AG08395 (cell line): ENCODE measurements around the gene SPATA21.

Experiments
- DNase-seq: peaks from one replicate; pipeline ENCODE4 v3.0.0; 2012; ENCODE audit warnings: mixed read lengths, low spot score

The SPATA21 gene

DNA sequence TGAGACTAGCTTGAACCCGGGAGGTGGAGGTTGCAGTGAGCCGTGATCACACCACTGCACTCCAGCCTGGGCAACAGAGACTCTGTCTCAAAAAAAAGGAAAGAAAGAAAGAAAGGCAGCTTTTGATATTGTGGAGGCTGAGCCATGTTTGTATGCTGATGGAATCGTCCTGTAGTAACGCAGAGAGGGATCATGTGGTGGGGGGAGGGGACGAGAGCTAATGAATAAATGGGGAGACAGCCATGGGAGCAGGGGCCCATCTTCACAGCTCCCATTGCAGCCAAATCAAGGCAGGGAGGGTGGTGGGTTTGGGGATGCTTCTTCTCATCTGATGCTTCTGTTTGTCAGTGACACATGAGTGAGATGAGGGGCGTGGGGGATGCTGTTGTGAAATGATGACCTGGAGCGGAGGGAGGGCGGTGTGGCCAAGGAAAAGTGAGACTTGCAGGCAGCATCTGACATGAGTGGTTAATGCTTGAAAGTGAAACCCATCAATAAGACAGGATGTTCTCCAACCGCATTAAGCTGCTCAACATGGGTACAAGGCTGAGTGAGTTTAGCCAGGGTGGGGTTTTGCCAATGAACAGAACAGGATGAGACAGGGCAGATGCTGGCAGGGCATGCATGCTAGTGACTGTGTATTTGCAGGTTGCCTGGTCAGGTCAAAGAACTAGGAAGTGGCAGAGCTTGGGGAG is 16.7 kb downstream of the SPATA21 start:
- DNase-seq = no peak

DNA sequence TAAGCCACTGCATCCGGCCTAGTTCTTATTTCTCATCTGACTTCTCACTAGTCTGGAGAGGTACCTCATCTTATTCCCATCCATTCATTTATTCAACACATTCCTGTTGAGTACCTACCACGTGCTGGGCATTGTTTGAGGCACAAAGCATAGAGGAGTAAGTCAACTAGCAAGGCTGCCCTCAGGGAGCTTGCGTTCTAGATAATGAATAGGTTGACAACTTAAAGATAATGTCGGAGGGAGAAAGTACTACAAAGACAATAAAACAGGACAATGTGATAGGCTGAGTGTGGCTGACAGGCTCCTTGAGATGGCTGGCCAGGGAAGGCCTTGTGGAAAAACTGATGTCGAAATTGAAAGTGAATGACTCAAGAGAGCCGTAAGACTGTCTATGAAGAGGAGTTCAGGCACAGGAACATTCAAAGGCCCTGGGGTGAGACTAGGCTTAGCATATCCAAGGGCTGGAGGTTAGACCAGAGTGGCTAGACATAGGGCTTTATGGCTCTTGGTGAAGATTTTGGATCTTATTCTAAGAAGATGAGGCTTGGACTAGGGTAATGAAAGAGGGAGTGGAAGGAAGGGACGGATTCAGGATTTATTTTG is 18.3 kb downstream of the SPATA21 start:
- DNase-seq = no peak

- no peak for DNase-seq
These were observed 24.0 kb downstream of the SPATA21 start for GRCh38 chr1:16413191-16413590.

- DNase-seq = no peak
These were observed 26.4 kb downstream of the SPATA21 start for GRCh38 chr1:16410803-16411202.

GRCh38 chr1:16409536-16410152 is 27.6 kb downstream of the SPATA21 start:
- no peak for DNase-seq

- no peak for DNase-seq
These were observed 30.4 kb downstream of the SPATA21 start for GRCh38 chr1:16406868-16407267.

GRCh38 chr1:16405441-16405840 is 31.8 kb downstream of the SPATA21 start:
- DNase-seq = no peak

- no peak for DNase-seq
These were observed 34.5 kb downstream of the SPATA21 start for GRCh38 chr1:16402742-16403141.

GRCh38 chr1:16398371-16398953 is 38.8 kb downstream of the SPATA21 start:
- DNase-seq = no peak

DNA sequence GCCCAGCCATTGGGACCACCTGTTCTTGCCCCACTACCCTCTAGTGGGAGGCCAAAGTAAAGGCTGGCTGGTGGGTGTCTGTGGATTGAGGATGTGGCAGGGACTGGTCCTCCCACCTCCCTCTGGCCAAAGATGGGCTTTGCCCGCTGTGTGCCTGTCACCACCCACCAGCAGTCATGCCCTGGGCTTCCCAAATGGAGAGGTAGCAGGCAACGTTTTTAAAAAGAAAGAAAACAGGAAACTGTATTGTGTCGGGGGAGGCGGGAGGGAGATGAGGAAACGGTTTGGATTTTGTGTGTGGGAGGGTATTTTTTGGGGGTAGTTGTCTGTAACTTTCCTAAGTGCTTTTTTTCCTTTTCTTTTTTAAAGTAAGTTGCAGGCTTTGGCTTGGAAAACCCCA is 40.1 kb downstream of the SPATA21 start:
- DNase-seq = no peak

DNA sequence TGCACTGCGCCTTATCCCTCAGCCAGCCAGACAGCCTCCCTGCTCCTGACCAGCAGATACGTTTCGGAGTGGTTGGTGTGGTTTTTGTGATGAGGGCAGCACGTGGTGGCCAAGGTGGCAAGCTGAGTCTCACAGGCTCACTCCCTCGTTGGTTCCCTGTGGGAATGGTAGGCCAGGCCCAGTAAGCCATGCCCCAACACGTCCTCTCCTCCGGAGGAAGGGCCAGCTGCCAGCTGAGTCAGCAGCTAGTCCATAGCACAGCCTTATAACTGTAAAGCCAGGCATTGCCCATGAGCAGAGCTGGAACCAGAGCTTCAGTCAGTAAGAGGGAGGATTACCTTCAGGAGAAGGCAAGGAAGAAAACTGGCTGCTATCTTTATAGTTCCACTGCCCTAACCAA is 40.6 kb downstream of the SPATA21 start:
- peak; percentile 84 for DNase-seq

DNA sequence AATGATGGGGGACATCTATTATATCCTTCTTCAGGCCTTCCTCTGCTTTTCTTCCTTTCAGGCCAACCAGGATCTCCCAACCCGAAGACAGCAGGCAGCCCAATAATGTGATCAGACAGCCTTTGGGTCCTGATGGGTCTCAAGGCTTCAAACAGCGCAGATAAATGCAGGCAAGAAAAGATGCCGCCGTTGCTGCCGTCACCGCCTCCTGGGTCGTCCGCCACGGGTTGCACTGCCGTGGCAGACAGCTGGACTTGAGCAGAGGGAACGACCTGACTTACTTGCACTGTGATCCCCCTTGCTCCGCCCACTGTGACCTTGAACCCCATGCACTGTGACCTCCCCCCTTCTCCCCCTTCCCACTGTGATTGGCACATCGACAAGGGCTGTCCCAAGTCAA is 42.2 kb downstream of the SPATA21 start:
- no peak for DNase-seq

GRCh38 chr1:16393570-16394521 is 43.4 kb downstream of the SPATA21 start:
- DNase-seq = no peak

GRCh38 chr1:16392740-16393569 is 44.3 kb downstream of the SPATA21 start:
- no peak for DNase-seq

DNA sequence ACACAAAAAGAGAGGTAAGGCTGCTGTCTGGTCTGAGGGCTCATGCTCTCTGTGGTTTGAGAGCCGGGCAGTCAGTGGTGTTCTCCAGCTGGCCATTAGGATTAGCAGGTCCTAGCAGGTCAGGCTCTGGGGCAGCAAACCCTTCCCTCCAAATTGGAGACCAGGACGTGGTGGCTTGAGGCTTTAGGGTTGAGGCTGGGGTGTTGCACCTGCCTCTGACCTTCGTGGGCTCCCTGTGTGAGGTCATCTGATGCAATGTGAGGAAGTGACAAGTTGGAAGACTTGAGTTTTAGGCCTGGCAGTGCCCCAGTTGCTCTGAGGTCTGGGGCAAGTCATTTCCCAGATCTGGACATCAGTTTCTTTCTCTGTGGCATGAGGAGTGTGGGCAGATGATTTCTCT is 45.8 kb downstream of the SPATA21 start:
- no peak for DNase-seq

- no peak for DNase-seq
These were observed 49.7 kb downstream of the SPATA21 start for GRCh38 chr1:16387201-16388188.

GRCh38 chr1:16386454-16387113 is 50.6 kb downstream of the SPATA21 start:
- peak; percentile 90 for DNase-seq

- no peak for DNase-seq
These were observed 51.4 kb downstream of the SPATA21 start for GRCh38 chr1:16385659-16386453.
